Placental epithelial cell (primary cell): ENCODE measurements around the gene CXorf65. TPM values are rescaled to one million over a fixed set of nuclear protein-coding genes. Genes with fewer than 3 reads are reported as not detected.

ENCODE experiments used
- small RNA-seq: library from RNA; depleted of rRNA; stranded (forward); fragments of <200 nt; gene quantifications from one replicate; pipeline ENCODE3, GENCODE V24; 2012
- total RNA-seq: library from RNA; depleted of rRNA; stranded (reverse); fragments of >200 nt; gene quantifications from 2 replicates; pipeline ENCODE4 v1.2.3, GENCODE V29; 2012

CXorf65 gene
- not detected in 2 replicates for total RNA-seq

GRCh38 chrX:71106427-71106826 lies at the start of gene CXorf65:
TSS of gene CXorf65 (minus strand) at chrX:71106740. CDS start at chrX:71106556, 184 bp downstream.

GRCh38 chrX:71144651-71145050 lies 38.1 kb upstream of the CXorf65 start, which contains the start of gene NLGN3:
TSS of gene NLGN3 (plus strand) at chrX:71144841. CDS start at chrX:71147750, 2,909 bp downstream.

GRCh38 chrX:71118032-71118984 lies 11.8 kb upstream of the CXorf65 start, which contains the start of gene MED12:
TSS of gene MED12 (plus strand) at chrX:71118596. CDS start at chrX:71118755, 159 bp downstream.

GRCh38 chrX:71111141-71111843 lies 4.8 kb upstream of the CXorf65 start, which contains the start of gene IL2RG:
TSS of gene IL2RG (minus strand) at chrX:71111577. CDS start at chrX:71111539, 38 bp downstream.

GRCh38 chrX:71095555-71095980 lies 11.0 kb downstream of the CXorf65 start, which contains the start of gene FOXO4:
TSS of gene FOXO4 (plus strand) at chrX:71095851. CDS start at chrX:71096529, 678 bp downstream.

GRCh38 chrX:71068044-71068918 lies 38.3 kb downstream of the CXorf65 start, which contains the start of gene SNX12:
TSS of gene SNX12 (minus strand) at chrX:71068334. CDS start at chrX:71068306, 28 bp downstream.

Small RNA genes within 50 kb of the gene (small RNA-seq; reads per million reads assigned to genes)
- gene CXorf65, result 0.09 reads per million

Other genes starting within 250 kb of the CXorf65 start
- not detected in 2 replicates for gene TEX11, start 198.0 kb downstream of the CXorf65 start, total RNA-seq
- gene SLC7A3, start 175.6 kb downstream of the CXorf65 start, total RNA-seq, result not detected in 2 replicates
- gene SNX12, start 38.4 kb downstream of the CXorf65 start, total RNA-seq, result 81.3 and 95.1 TPM in 2 replicates
- 13.7 and 18.7 TPM in 2 replicates for gene FOXO4, start 10.9 kb downstream of the CXorf65 start, total RNA-seq
- not detected in 2 replicates for gene IL2RG, start 4.8 kb upstream of the CXorf65 start, total RNA-seq
- 34.7 and 49.1 TPM in 2 replicates for gene MED12, start 11.9 kb upstream of the CXorf65 start, total RNA-seq
- gene NLGN3, start 38.1 kb upstream of the CXorf65 start, total RNA-seq, result 0.33 and 0.79 TPM in 2 replicates
- gene GJB1, start 116.5 kb upstream of the CXorf65 start, total RNA-seq, result not detected in 2 replicates
- gene ZMYM3, start 147.4 kb upstream of the CXorf65 start, total RNA-seq, result 18.1 and 28.5 TPM in 2 replicates
- 382 and 528 TPM in 2 replicates for gene NONO, start 176.9 kb upstream of the CXorf65 start, total RNA-seq
- 0.98 and 3.1 TPM in 2 replicates for gene ITGB1BP2, start 195.0 kb upstream of the CXorf65 start, total RNA-seq